NCI-H82 (cell line): ENCODE data around the gene RNF41.
"Not testable (repeated sequence)": the region's sequence is repeated elsewhere in the genome, so short reads cannot be mapped to it uniquely, and the experiment has no call there.

ENCODE experiments used
- DNase-seq: peaks from one replicate; lab custom pipeline; 2025; lab: John Stamatoyannopoulos, UW

The RNF41 gene

DNA sequence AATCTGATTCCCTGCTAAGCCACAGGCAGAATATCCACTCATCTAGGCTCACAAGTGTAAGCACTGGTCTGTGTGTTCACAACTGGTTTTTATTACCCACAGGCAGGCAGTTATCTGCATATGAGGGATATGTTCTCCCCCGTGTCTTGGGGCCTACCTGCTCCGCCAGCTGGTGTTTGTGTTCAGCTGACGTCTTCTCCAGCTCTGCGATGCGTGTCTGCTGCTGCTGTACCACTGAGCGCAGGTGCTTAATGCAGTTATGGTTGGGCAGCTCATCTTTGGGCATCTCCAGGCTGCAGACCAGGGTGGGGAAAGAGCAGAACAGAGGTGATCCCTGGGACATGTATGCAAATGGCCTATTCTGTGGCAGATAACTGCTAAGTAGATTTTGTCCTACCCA lies 13.7 kb downstream of the RNF41 start:
- DNase-seq = no peak

DNA sequence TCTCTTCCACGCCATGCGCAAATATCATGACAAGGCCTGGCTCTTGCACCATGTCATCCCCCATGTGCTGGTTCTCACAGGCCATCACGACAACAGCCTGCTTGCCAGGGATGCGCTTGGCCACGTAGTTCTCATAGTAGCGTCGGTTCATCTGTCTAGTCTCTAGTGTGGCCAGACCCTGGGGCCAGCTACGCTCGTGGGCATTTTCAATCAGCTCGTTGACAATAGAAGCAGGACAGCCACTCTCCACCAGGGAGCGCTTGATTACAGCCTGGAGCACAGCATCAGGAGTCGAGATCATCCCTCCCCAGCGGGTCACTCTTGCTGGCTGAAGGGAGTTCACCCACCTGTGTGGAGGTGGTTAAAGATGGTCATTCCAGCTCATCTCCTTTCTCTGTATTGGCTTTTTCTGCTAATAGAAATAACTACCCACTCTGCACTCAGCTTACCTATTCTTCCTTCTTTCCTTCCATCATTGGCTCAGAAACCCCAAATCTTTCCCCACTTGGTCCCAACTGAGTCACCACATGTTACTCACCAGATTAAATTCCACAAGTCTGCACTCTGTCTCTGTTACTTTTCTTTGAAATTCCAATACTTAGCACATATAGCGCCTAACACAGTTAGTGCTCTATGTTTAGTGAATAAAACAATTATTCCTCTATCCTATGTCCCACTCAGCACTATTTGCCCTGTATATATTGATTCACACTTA lies 15.1 kb downstream of the RNF41 start:
- peak; percentile 70 for DNase-seq

DNA sequence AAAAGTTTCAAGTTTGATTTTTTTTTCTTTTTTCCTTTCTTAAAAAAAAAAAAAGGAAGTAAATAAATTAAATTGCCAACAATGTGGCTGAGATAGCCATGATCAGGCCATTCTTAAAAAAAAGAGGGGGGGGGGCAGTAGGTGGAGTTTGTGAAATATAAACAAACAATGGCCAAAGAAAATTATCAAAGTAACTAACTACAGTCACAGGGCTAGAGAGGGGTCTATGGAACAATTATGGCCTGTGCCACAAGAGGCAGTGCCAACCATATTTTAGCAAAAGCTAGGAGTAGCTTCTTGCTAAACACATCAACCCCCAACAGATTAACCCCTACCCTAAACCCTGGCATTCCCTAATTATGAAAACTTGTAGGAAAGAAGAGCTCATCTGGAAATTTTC lies 16.3 kb downstream of the RNF41 start:
- DNase-seq = no peak

DNA sequence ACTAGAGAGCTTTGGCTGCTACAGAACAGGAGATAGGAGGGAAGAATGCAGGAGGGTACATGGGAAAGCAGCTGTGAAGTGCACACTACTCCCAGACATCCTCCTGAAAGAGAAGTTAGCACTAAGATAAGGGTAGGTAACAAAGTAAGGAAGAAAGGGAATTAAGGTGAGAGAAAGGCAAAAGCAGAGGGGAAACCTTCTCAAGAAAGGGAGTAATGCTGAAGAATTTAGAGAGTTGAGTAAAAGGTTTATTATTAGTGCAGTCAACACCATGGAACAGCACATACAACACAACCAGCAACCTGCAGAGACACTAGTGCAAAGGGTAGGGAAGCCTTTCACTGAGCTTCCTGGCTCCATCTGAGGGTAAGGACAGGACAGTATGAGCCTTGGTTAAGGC lies 17.4 kb downstream of the RNF41 start:
- DNase-seq = no peak

DNA sequence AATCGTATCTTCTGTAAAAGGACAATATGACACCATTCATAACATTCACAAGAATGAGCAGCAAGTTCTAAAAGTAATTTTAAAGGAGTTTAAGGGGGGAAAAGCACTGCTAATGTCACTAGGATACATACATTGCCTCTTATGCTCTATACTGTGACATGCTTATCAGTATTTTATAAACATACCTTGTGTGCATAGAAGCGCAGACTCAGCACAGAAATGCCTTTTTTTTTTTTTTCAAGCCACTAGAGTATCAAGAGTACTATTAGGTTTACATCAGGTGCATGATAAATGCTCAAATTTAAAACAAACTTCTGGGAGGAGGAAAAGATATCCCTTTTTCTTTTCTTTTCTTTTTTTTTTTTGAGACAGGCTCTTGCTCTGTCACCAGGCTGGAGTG lies 18.9 kb downstream of the RNF41 start:
- DNase-seq = no peak

DNA sequence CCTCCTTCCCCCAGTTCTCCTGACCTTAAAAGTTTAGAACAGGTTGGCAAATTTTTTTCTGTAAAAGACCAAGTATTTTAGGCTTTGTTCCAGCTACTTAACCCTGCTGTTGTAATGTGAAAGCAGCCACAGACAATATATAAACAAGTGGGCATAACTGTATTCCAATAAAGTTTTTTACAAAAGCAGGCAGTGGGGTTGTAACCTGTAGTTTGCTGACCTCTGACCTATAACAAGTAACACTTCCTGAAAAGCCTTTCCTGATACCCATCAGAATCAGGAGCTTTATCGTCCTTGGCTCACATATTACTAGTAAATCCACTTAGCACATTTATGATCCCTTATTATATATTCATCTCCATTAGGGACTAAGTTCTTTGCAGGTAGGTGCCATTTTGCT lies 19.4 kb downstream of the RNF41 start:
- no peak for DNase-seq

DNA sequence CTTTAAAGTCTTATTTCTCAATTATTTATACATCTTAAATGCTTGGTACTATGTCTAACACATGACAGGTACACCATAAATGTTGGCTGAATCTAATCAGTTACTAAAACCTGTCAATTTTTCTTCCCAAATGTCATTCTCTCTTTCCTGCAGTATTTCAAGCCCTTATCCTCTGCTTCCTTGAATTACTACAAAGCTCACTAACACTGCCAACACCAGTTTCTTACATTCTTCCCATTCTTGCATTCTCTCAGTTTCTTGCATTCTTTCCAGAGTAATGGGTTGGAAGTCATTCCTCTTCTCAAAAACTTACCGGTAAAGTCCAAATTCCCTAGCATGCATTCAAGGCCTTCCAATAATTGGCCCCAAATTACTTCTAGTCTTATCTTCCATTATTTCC lies 22.9 kb downstream of the RNF41 start:
- no peak for DNase-seq

DNA sequence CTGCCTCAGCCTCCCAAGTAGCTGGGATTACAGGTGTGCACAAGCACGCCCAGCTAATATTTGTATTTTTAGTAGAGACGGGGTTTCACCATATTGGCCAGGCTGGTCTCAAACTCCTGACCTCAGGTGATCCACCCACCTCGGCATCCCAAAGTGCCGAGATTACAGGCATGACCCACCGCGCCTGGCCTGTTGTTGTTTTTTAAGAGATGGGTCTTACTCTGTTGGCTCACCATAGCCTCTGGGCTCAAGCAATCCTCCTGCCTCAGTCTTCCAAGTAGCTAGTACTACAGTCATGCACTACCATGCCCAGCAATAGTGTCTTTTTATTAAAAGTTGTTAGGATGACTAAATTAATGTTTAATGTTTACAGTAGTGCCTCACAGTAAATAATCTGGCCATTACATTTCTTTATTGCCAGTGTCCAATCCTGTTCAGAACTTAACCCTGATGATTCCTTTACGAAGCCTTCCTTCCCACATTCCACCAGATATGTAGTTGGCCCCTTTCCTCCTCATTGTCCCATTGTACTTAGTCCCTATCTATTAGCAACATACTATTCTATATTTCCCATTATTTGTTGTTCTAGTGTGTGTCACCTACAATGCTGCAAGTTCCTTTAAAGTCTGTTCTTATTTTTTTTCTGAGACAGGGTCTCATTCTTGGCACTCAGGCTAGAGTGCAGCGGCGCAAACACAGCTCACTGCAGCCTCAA lies 23.6 kb downstream of the RNF41 start:
- DNase-seq = no peak

DNA sequence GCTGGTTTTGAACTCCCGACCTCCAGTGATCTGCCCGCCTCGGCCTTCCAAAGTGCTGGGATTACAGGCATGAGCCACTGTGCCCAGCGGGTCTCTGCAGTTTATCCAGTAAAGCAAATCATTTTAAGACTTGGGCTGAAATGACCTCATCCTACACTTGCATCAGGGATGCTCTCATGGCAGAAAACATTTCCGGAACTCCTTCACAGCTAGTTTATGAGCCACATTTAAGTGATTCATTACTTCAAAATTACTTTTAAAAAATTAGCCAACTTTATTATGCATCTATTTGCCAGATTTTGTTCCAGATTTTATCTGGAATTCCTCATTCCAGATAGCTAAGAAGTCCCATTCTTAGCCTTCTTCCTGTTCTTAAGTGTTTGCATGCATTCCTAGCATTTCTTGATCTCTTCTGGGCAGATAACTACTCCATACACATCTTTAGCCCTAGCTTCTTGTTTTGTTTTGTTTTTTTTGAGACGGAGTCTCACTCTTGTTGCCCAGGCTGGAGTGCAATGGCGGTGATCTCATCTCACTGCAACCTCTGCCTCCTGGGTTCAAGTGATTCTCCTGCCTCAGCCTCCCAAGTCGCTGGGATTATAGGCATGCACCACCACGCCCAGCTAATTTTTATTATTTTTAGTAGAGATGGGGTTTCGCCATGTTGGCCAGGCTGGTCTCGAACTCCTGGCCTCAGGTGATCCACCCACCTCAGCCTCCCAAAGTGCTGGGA lies 24.7 kb downstream of the RNF41 start:
- DNase-seq = not testable (repeated sequence)

DNA sequence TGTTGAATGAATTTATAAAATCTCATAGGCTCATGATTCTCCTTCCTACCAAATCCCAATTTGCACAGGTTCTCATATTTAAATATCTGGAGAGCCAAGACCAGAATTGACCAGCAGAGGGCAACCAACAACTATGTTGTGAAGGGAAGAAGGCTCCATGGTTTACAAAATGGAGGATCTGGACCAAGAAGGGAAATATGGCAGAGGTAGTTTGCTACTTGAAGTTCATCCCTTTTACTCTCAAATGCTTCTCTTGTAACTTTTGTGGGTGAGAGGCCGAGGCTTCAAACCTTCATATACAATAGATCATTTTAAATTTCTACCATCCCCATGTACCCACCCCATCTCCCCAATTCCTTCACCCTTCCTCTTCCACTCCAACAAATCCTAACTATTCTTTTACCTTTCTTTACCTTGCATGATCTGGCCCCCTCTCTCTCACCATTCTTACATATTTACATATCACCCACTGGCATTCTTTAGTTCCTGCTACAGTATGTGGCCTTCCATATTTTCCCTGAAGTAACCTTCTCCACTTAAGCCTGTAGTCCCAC lies 28.6 kb downstream of the RNF41 start:
- DNase-seq = peak; percentile 95

DNA sequence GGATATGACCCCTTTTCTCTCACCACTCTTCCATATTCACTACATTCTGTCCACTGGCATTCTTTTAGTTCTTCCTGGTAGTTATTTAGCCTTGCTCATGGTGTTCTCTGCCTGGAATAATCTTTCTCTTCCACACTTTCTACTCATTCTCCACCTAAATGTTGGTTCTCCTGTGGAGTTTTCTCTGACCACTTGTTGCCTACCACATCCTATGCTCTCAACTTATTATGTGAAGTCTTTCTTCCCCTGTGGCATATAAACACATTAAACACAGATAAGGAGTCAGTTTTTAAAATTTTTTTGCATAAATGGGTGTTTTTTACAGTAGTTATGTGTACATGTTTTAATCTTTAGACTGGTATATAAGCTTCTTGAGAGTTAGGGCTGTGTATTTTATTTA lies 29.1 kb downstream of the RNF41 start:
- DNase-seq = no peak

DNA sequence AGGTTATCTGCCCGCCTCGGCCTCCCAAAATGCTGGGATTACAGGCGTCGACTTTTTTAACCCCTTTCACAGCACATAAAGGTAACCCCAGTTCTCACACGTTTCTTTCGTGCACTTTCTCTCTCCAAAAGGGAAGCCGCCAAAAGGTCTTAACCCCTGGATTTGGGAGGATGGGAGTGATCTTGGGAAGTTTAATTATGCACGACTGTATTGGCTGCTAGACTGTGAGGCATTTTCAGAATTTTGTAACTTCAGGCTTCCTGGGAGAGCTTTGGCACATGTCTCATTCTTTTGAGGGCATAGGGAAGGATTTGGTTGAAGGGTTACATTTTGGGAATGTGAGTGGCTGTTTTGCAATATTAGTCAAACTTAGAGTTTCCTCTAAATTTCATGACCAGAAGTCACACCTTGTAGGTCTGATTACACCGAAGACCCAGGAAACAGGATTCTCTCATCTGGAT lies 31.0 kb downstream of the RNF41 start:
- peak; percentile 51 for DNase-seq

DNA sequence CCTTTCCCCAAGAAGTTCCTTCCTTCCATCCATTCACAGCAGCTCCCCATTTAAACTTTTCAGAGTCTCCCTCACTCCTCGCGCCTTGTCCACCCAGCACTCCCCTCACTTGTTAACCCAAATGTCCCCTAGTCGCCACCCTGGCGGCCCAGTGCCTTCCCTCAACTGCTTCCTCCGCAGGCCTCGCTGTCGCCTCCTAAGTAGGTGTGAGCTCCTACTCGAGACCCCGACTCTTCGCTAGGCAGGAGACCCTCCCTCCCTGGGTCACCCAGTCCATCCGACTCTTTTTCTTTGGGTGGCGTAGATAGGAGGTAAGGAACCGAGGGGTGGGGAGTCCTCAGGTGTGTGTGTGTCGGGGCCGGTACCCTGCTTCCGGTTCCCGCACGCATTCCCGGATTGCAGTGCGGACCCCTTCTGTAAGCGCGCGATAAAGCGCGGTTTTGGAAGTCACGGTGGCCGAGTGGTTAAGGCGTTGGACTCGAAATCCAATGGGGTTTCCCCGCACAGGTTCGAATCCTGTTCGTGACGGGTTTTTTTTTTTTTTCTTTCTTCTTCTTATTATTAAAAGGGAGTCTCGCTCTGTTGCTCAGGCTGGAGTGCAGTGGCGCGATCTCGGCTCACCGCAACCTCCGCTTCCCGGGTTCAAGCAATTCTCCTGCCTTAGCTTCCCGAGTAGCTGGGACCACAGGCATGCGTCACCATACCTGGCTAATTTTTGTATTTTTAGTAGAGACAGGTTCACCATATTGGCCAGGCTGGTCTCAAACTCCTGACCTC lies 31.6 kb downstream of the RNF41 start:
- DNase-seq = peak; percentile 92

DNA sequence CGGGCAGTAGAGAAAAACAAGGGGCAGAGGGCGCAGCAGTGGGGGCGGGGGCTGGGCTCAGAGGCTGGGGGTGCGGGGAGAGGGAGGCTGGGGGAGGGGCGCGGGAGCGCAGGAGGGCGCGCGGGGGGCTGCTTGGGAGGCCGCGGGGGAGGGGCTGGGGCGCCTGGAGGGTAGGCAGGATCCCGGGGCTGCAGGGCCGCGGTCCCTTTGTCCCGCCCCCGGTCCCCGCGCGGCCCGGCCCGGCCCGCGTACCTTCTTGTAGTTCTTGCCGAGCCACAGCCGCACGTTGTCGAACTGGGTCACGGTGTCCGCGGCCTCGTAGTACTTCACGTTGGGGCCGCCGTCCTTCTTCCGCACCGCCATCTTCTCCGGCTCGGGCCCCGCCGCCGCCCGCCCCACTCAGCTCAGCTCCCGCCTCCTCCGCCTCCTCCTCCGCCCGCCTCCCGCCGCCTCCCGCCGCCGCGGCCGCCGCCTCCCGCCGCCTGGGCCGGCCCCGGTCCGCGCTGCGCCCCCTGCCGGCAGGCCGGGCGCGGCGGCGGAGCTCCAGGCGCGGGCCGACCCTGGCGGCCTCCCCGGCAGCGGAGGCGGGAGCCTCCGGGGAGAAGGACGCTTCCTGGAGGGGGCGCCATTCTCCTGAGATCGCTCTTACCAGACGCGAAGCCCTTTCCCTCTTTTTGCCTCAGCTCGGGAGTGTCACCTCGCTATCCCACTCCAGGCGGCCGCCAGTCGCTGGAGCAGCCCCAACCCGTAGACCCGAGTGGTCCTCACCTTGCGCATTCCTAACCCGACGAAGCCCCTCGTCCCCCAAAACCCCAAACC lies 32.4 kb downstream of the RNF41 start, which contains the start of gene SMARCC2:
Gene SMARCC2 (minus strand): TSS at position 385 of the 819 bp plus-strand sequence. CDS start 22 bp downstream, at position 363.
- peak; percentile 94 for DNase-seq

DNA sequence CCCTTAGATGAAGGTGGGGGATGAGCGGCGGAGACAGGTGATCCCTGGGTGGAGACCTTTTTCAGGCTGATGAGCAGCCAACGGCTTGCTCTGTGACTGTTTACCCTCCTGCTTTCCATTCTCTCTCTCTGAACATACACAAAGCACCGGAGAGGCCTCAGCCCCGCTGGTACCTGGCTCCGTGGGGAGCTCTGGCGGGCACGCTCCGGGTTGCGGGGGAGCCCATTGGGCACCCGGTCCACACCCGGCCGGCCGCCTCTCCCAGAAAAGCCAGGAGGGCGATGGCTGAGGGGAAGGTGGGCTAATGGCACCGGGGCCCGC lies 33.0 kb downstream of the RNF41 start:
- DNase-seq = peak; percentile 57

DNA sequence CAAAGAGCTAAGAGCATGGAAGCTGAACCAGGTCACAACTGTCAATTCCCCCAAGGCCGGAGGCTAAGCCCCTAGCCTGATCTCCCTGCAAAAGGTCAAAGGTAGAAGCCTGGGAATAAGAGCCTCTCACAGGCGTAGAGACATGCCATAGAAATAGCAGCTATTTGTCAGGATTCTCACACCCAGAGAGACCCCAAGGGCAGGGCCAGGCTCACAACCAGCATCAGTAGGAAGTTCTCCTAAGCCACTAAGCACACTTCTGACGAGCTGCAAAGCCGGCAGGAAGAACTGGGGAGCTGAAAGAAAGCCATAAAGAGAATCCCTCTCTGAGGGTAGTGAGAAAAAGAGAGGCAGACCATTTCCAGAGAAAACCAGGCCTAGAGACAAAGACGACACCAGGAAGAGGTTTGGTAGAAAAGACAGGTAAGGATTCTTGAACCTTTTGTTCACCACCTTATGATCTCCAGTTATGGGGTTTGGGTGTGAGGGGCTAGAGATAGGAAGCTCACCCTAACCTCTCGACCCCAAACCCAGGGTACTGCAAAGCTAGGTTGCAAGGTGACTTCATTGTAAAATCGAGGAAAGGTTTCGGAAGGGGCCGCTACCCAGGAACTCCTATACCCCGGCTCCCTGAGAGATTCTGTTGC lies 33.5 kb downstream of the RNF41 start:
- peak; percentile 27 for DNase-seq

DNA sequence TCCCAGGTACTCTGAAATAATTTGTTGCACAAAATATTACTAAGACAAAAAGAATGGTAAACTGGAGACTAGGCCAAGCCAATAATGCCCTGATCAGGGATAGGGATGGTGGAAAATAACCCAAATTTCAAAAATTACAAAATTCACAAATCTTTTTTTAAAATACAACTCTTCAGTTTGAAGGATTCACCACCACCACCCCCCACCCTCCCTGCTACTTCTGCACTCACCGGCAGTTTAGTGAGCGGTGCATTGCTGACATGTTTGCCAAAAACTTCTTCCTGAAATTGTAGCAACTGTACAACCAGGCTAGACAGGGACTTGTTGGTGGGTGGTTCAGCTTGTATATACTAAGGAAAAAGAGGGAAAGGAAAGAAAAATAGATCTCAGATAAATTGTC lies 34.8 kb downstream of the RNF41 start:
- no peak for DNase-seq

DNA sequence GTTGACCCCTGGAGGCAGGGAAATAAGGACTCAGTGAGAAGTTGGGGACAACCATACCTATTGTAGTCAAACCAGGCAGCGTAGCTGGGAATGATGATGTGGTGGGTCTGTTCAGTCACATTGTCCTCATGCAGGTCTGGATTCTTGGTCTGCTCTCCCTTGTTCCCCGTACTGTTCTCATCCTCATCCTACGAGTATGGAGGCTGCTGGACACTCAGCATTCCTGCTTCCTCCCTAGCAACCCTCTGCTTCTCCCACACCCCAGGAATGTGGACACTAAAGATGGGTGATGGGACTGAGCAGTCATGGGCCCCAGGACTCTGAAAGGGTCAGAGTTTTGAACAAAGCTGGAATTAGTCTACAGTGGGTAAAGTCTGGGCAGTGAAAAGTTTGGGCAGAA lies 43.4 kb downstream of the RNF41 start:
- no peak for DNase-seq

DNA sequence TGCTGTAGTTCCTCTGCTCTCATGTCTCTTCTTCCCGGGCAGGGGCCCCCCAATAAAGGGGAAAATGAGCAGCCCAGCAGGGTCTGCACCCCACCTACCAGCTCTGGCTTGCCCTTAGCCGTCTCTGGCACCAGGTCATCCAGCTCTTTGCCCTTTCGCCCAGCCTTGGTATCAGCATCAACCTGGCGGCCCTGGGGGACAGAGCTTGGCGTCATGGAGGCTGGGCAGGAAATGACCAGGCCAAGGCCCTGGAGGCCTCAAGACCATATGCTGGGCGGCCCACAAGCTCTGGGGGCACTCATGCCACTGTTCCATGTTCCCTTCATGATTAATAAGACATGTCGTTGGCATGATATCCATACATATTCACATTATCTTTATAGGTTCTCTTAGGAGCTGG lies 48.9 kb downstream of the RNF41 start:
- DNase-seq = no peak

DNA sequence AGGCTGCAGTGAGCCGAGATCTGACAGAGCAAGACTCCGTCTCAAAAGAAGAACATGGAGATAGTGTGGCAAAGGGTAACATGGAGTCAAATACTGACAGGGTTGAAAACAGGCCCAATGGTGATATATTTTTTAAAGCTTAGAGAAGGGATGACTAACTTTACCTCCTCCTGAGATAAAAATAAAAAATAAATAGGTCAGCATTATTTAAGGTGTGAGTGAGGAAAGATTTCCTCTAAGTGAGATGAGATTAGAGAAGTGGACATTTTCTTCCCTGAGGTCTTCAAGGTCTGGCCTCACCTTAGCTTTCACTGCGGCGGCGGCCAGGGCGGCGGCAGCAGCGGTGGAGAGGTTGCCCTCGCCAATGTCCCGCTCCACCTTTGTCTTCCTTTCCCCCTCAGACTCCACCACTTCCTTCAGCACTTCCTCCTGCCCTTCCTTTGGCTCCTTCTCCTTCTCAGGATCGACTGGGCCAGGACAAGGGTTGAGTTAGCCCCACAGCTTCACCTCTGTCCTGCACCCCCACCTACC lies 52.4 kb downstream of the RNF41 start:
- DNase-seq = no peak
